ENCODE results near the gene CT45A6.
"Not testable (repeated sequence)": the region's sequence is repeated elsewhere in the genome, so short reads cannot be mapped to it uniquely, and the experiment has no call there.

The CT45A6 gene

GRCh38 chrX:135802687-135803086 lies at the start of gene CT45A6:
CT45A6 (minus strand) TSS chrX:135802787; CDS start chrX:135798993, 3,794 bp downstream.
- DNase-seq, result not testable (repeated sequence)

GRCh38 chrX:135837180-135837579 lies 34.6 kb upstream of the CT45A6 start, which contains the start of gene CT45A7:
CT45A7 (minus strand) TSS chrX:135837280; CDS start chrX:135833533, 3,747 bp downstream.
- DNase-seq, result not testable (repeated sequence)

- not testable (repeated sequence) for DNase-seq
Measured at GRCh38 chrX:135819912-135820311, 17.3 kb upstream of the CT45A6 start, which contains the start of gene CT45A2. CT45A2 (minus strand) TSS chrX:135820012; CDS start chrX:135816265, 3,747 bp downstream.

GRCh38 chrX:135785403-135785802 lies 17.2 kb downstream of the CT45A6 start, which contains the start of gene CT45A5:
CT45A5 (minus strand) TSS chrX:135785503; CDS start chrX:135781729, 3,774 bp downstream.
- DNase-seq, result not testable (repeated sequence)

GRCh38 chrX:135768091-135768490 lies 34.5 kb downstream of the CT45A6 start, which contains the start of gene CT45A3:
CT45A3 (minus strand) TSS chrX:135768191; CDS start chrX:135764444, 3,747 bp downstream.
- not testable (repeated sequence) for DNase-seq

GRCh38 chrX:135744739-135745138 lies 57.8 kb downstream of the CT45A6 start:
- not testable (repeated sequence) for DNase-seq
